WERI-Rb-1 (cell line): Measurements from ENCODE around the gene CAPN2.

Experiments used
- DNase-seq: peaks from one replicate; pipeline ENCODE4 v3.0.0-alpha.2; 2020
- H3K27ac ChIP-seq: fragments of 250-450 bp; sonication (Bioruptor Pico); 2 replicates; pipeline ENCODE4 v1.5.1; 2020; ENCODE audit warnings: mild to moderate bottlenecking, moderate library complexity
- H3K27me3 ChIP-seq: fragments of 250-450 bp; sonication (Bioruptor Pico); 2 replicates; pipeline ENCODE4 v1.5.1; 2021; ENCODE audit warnings: mild to moderate bottlenecking, low read depth, moderate library complexity; ENCODE audit not compliant: insufficient read depth, severe bottlenecking
- H3K36me3 ChIP-seq: fragments of 250-450 bp; sonication (Bioruptor Pico); 2 replicates; pipeline ENCODE4 v1.5.1; 2020; ENCODE audit warnings: mild to moderate bottlenecking, moderate library complexity
- H3K4me3 ChIP-seq: 2 replicates; pipeline ENCODE4 v1.5.1; 2011; ENCODE audit warnings: low read depth, mild to moderate bottlenecking, control low read depth, low read length
- H3K9me3 ChIP-seq: fragments of 250-450 bp; sonication (Bioruptor Pico); 2 replicates; pipeline ENCODE4 v1.5.1; 2021; ENCODE audit warnings: mild to moderate bottlenecking, moderate library complexity; ENCODE audit not compliant: severe bottlenecking
- CTCF ChIP-seq: IDR thresholded peaks from 2 replicates; pipeline ENCODE4 v1.5.1; 2011; ENCODE audit warnings: low read depth, mild to moderate bottlenecking, control low read depth, inconsistent platforms, low read length

The CAPN2 gene

GRCh38 chr1:223723351-223723904, 11.1 kb downstream of the CAPN2 start:
- DNase-seq = no peak
- no peak for TF ChIP-seq CTCF
- Histone ChIP-seq H3K27me3 (no peaks in the 10 kb centered on the region), H3K27ac (no peak overlapping the region), H3K4me3 (no peak overlapping the region), H3K36me3 (no peaks in the 10 kb centered on the region), H3K9me3 (no peaks in the 10 kb centered on the region)

GRCh38 chr1:223724376-223724775, 12.0 kb downstream of the CAPN2 start:
- DNase-seq = no peak
- Histone ChIP-seq H3K9me3 (no peaks in the 10 kb centered on the region), H3K27me3 (no peaks in the 10 kb centered on the region), H3K27ac (no peak overlapping the region), H3K4me3 (no peak overlapping the region), H3K36me3 (no peaks in the 10 kb centered on the region)
- no peak for TF ChIP-seq CTCF

GRCh38 chr1:223725578-223725977, 13.2 kb downstream of the CAPN2 start:
- Histone ChIP-seq H3K27me3 (no peaks in the 10 kb centered on the region), H3K9me3 (no peaks in the 10 kb centered on the region), H3K27ac (no peak overlapping the region), H3K36me3 (no peaks in the 10 kb centered on the region), H3K4me3 (no peak overlapping the region)
- no peak for DNase-seq
- no peak for TF ChIP-seq CTCF

GRCh38 chr1:223726380-223727001, 14.2 kb downstream of the CAPN2 start:
- H3K27me3 ChIP-seq = no peaks in the 10 kb centered on the region

GRCh38 chr1:223727541-223727940, 15.2 kb downstream of the CAPN2 start:
- Histone ChIP-seq H3K27ac (no peak overlapping the region), H3K4me3 (no peak overlapping the region), H3K9me3 (no peaks in the 10 kb centered on the region), H3K27me3 (no peaks in the 10 kb centered on the region), H3K36me3 (no peaks in the 10 kb centered on the region)
- TF ChIP-seq CTCF = no peak
- no peak for DNase-seq

More at GRCh38 chr1:223726380-223727001, 14.2 kb downstream of the CAPN2 start:
- H3K27ac ChIP-seq = no peak overlapping the region
- DNase-seq = no peak
- no peak overlapping the region for H3K4me3 ChIP-seq
- no peak for TF ChIP-seq CTCF
- no peaks in the 10 kb centered on the region for H3K9me3 ChIP-seq
- no peaks in the 10 kb centered on the region for H3K36me3 ChIP-seq

- DNase-seq = no peak
- TF ChIP-seq CTCF = no peak
- H3K36me3 ChIP-seq = no peaks in the 10 kb centered on the region
- H3K4me3 ChIP-seq = no peak overlapping the region
- H3K9me3 ChIP-seq = no peaks in the 10 kb centered on the region
- no peaks in the 10 kb centered on the region for H3K27me3 ChIP-seq
- H3K27ac ChIP-seq = no peak overlapping the region
Observed at GRCh38 chr1:223729906-223730305, 17.6 kb downstream of the CAPN2 start.
